Measurements from ENCODE around the gene MGAT4D. TPM values are rescaled to one million over a fixed set of nuclear protein-coding genes. Genes with fewer than 3 reads are reported as not detected.

Gene MGAT4D
- total and polyA plus RNA-seq, 4 donors: not detected

DNA sequence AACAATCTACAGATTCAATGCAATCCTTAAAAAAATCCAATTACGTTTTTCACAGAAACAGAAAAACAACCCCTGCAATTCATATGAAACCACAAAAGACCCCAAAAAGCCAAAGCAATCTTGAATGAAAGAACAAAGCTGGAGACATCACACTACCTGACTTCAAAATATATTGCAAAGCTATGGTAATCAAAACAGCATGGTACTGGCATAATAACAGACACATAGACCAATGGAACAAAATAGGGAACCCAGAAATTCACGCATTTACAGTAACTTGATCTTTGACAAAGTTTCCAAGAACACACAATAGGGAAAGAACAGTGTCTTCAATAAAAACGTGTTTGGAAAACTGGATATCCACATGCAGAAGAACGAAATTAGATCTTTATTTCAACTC lies 14.6 kb downstream of the MGAT4D start:
- H3K9ac ChIP-seq (ENCODE audit: low read depth in 1 of 2, low read length in 2 of 2): no peak overlapping the region
- WGBS: 86% methylated on average over 4 of the region's 4 CpGs
- no peaks in the 10 kb centered on the region for H3K36me3 ChIP-seq (ENCODE audit: control insufficient read depth in 4 of 4, insufficient read depth in 3 of 4, low read depth in 1 of 4, low read length in 3 of 4)
- no peak for DNase-seq (ENCODE audit: low spot score)
- TF ChIP-seq NR2F2 (IDR thresholded peaks at IDR 0.05) (no peak), FOXA2 (IDR thresholded peaks at IDR 0.05) (no peak), HNF4A (conservative IDR thresholded peaks at IDR 0.05) (no peak), JUND (IDR thresholded peaks at IDR 0.05) (no peak), RAD21 (IDR thresholded peaks at IDR 0.05) (no peak), GABPA (IDR thresholded peaks at IDR 0.05 in 1 of 2, conservative IDR thresholded peaks at IDR 0.05 in 1 of 2) (no peak), EGR1 (IDR thresholded peaks at IDR 0.05; ENCODE audit: low read depth in 2 of 2) (no peak), YY1 (IDR thresholded peaks at IDR 0.05) (no peak), RXRA (IDR thresholded peaks at IDR 0.05) (no peak), TAF1 (conservative IDR thresholded peaks at IDR 0.05) (no peak)
- TF ChIP-seq, protein P1, sequence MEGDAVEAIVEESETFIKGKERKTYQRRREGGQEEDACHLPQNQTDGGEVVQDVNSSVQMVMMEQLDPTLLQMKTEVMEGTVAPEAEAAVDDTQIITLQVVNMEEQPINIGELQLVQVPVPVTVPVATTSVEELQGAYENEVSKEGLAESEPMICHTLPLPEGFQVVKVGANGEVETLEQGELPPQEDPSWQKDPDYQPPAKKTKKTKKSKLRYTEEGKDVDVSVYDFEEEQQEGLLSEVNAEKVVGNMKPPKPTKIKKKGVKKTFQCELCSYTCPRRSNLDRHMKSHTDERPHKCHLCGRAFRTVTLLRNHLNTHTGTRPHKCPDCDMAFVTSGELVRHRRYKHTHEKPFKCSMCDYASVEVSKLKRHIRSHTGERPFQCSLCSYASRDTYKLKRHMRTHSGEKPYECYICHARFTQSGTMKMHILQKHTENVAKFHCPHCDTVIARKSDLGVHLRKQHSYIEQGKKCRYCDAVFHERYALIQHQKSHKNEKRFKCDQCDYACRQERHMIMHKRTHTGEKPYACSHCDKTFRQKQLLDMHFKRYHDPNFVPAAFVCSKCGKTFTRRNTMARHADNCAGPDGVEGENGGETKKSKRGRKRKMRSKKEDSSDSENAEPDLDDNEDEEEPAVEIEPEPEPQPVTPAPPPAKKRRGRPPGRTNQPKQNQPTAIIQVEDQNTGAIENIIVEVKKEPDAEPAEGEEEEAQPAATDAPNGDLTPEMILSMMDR (IDR thresholded peaks at IDR 0.05; ENCODE audit: low read depth, low read length, missing input control): no peak
- TF ChIP-seq, protein P2, sequence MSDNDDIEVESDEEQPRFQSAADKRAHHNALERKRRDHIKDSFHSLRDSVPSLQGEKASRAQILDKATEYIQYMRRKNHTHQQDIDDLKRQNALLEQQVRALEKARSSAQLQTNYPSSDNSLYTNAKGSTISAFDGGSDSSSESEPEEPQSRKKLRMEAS (IDR thresholded peaks at IDR 0.05): no peak
- TF ChIP-seq, protein P3, sequence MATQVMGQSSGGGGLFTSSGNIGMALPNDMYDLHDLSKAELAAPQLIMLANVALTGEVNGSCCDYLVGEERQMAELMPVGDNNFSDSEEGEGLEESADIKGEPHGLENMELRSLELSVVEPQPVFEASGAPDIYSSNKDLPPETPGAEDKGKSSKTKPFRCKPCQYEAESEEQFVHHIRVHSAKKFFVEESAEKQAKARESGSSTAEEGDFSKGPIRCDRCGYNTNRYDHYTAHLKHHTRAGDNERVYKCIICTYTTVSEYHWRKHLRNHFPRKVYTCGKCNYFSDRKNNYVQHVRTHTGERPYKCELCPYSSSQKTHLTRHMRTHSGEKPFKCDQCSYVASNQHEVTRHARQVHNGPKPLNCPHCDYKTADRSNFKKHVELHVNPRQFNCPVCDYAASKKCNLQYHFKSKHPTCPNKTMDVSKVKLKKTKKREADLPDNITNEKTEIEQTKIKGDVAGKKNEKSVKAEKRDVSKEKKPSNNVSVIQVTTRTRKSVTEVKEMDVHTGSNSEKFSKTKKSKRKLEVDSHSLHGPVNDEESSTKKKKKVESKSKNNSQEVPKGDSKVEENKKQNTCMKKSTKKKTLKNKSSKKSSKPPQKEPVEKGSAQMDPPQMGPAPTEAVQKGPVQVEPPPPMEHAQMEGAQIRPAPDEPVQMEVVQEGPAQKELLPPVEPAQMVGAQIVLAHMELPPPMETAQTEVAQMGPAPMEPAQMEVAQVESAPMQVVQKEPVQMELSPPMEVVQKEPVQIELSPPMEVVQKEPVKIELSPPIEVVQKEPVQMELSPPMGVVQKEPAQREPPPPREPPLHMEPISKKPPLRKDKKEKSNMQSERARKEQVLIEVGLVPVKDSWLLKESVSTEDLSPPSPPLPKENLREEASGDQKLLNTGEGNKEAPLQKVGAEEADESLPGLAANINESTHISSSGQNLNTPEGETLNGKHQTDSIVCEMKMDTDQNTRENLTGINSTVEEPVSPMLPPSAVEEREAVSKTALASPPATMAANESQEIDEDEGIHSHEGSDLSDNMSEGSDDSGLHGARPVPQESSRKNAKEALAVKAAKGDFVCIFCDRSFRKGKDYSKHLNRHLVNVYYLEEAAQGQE (IDR thresholded peaks at IDR 0.05): no peak
- no peak overlapping the region for H3K27ac ChIP-seq (ENCODE audit: low read depth in 1 of 2, low read length in 2 of 2)
- H3K4me3 ChIP-seq (ENCODE audit: low read depth in 1 of 3, low read length in 3 of 3): no peak overlapping the region
- H3K9me3 ChIP-seq (ENCODE audit: control insufficient read depth in 4 of 4, low read length in 3 of 4): peaks cover 0 to 7% (median 1%) of the 10 kb centered on the region in 4 donors
- H3K27me3 ChIP-seq (ENCODE audit: control insufficient read depth in 4 of 4, insufficient read depth in 4 of 4, low read length in 3 of 4): no peaks in the 10 kb centered on the region
- H3K4me1 ChIP-seq (ENCODE audit: control insufficient read depth in 4 of 4, insufficient read depth in 4 of 4, low read length in 3 of 4): no peaks in the 10 kb centered on the region

DNA sequence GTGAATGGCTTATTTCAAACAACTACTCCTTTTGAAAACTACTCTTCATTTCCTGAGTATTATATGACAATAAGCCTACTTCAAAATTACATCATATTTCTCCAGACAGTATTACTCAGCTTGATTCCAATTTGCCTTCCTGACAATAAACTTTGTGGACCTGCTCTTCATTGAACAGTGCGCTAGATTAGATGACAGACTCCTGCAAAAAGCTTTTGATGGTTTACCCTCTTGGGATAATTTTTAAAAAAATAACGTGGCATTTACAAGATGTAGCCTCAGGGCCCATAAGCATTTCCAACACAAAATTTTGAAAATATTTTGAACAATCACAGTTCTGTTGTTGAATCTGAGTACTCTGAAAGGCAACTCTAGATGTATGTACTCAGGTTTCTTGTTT lies 25.9 kb downstream of the MGAT4D start:
- TF ChIP-seq RAD21 (IDR thresholded peaks at IDR 0.05) (no peak), SP1 (IDR thresholded peaks at IDR 0.05) (no peak), GABPA (IDR thresholded peaks at IDR 0.05 in 1 of 2, conservative IDR thresholded peaks at IDR 0.05 in 1 of 2) (no peak), EGR1 (IDR thresholded peaks at IDR 0.05; ENCODE audit: low read depth in 2 of 2) (no peak), YY1 (IDR thresholded peaks at IDR 0.05) (no peak), HNF4A (conservative IDR thresholded peaks at IDR 0.05) (no peak), NR2F2 (IDR thresholded peaks at IDR 0.05) (no peak), FOXA1 (IDR thresholded peaks at IDR 0.05) (no peak), TAF1 (conservative IDR thresholded peaks at IDR 0.05) (no peak), RXRA (IDR thresholded peaks at IDR 0.05) (no peak)
- TF ChIP-seq, protein P4, sequence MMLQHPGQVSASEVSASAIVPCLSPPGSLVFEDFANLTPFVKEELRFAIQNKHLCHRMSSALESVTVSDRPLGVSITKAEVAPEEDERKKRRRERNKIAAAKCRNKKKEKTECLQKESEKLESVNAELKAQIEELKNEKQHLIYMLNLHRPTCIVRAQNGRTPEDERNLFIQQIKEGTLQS (IDR thresholded peaks at IDR 0.05): no peak
- TF ChIP-seq, protein P3 (IDR thresholded peaks at IDR 0.05): no peak
- peaks cover 0 to 3% (median 0%) of the 10 kb centered on the region in 4 donors for H3K27me3 ChIP-seq (ENCODE audit: control insufficient read depth in 4 of 4, insufficient read depth in 4 of 4, low read length in 3 of 4)
- 72% methylated on average over 2 of the region's 2 CpGs for WGBS
- no peak for DNase-seq (ENCODE audit: low spot score)
- no peak overlapping the region for H3K27ac ChIP-seq (ENCODE audit: low read depth in 1 of 2, low read length in 2 of 2)
- H3K4me3 ChIP-seq (ENCODE audit: low read depth in 1 of 3, low read length in 3 of 3): no peak overlapping the region
- no peaks in the 10 kb centered on the region for H3K4me1 ChIP-seq (ENCODE audit: control insufficient read depth in 4 of 4, insufficient read depth in 4 of 4, low read length in 3 of 4)
- H3K9ac ChIP-seq (ENCODE audit: low read depth in 1 of 2, low read length in 2 of 2): no peak overlapping the region
- H3K36me3 ChIP-seq (ENCODE audit: control insufficient read depth in 4 of 4, insufficient read depth in 3 of 4, low read depth in 1 of 4, low read length in 3 of 4): no peaks in the 10 kb centered on the region
- no peaks in the 10 kb centered on the region for H3K9me3 ChIP-seq (ENCODE audit: control insufficient read depth in 4 of 4, low read length in 3 of 4)
